Mammary epithelial cell (primary cell): ENCODE results near the gene FLCN.

ENCODE experiments used
- CTCF ChIP-seq, 2 donors: IDR thresholded peaks in 1 of 2; conservative IDR thresholded peaks in 1 of 2; 2 replicates each; pipeline ENCODE4 v1.5.1; 2011 to 2012; ENCODE audit warnings: inconsistent platforms in 2 of 2, low read length in 2 of 2, mild to moderate bottlenecking in 2 of 2, control low read depth in 1 of 2, low read depth in 1 of 2; ENCODE audit not compliant: insufficient read depth in 1 of 2; ENCODE audit errors: extremely low read depth in 1 of 2
- EZH2 ChIP-seq: IDR thresholded peaks from 2 replicates; pipeline ENCODE4 v1.6.1; 2012; ENCODE audit warnings: low read length, inconsistent platforms, borderline replicate concordance

- TF ChIP-seq CTCF (conservative IDR thresholded peaks at IDR 0.05 in 1 of 2, IDR thresholded peaks at IDR 0.05 in 1 of 2; ENCODE audit: extremely low read depth in 1 of 2, insufficient read depth in 1 of 2, low read depth in 1 of 2, low read length in 2 of 2) (no peak), EZH2 (no peak)
These were observed 45.6 kb downstream of the FLCN start for GRCh38 chr17:17191346-17191792.
